Stimulated activated CD8-positive, alpha-beta memory T cell treated with anti-CD3 and anti-CD28 coated beads, Interleukin-7, amount 100 ng/mL, for 24 hours (primary cell): ENCODE results near the gene DNAH11.
"Not testable (repeated sequence)": the region's sequence is repeated elsewhere in the genome, so short reads cannot be mapped to it uniquely, and the experiment has no call there.

Experiments used
- DNase-seq: peaks from one replicate; pipeline ENCODE4 v3.0.0-alpha.2; 2020; ENCODE audit warnings: low read depth

DNAH11 gene

GRCh38 chr7:21618706-21619105 lies 75.9 kb downstream of the DNAH11 start:
- no peak for DNase-seq

DNA sequence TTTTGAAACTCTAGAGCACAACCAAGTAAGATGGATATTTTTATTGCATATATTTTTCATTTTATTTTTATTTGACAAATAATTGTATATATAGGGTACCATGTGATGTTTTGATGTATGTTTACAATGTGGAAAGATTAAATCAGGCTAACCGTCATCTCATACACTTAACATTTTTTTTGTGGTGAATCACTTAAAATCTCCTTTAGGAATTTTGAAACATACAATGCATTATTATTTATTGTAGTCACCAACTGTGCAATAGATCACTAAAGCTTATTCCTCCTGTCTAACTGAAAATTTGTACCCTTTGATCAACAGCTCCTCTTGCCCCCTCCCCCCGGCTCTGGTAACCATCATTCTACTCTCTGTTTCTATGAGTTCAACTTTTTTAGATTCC lies 77.2 kb downstream of the DNAH11 start:
- DNase-seq: no peak

- DNase-seq: no peak
Observed at GRCh38 chr7:21624320-21624719, 81.5 kb downstream of the DNAH11 start.

- no peak for DNase-seq
Observed at GRCh38 chr7:21636694-21637093, 93.9 kb downstream of the DNAH11 start.

DNA sequence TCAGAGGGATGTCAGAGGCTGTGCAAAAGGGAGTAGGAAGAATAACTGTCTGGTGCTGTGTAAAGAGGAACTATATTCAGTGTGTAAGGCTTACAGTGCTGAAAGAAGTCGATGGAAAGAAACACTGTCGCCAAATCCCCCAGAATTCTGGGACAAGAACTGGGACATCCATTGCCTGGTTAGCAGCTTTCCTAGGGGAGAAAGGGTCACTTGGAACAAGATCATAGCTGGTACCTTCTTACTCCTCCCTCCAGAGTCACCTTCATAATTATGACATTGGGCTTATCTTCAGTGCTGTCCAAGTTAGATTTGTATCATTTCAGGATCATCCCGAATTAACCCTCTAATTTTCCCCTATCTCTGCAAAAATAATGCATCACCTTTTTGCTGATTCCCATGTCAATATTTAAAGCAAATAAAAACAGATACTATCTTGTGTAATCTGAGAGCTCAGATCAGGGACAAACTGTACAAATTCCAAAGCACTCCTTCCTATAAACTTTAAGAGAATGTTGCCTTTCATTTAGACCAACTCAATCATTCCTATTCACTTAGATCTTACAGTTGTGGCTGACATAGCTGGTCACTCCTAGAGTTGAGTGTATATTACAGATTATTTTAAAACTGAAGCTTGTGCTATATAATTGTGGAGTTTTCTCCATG lies 96.5 kb downstream of the DNAH11 start:
- no peak for DNase-seq

DNA sequence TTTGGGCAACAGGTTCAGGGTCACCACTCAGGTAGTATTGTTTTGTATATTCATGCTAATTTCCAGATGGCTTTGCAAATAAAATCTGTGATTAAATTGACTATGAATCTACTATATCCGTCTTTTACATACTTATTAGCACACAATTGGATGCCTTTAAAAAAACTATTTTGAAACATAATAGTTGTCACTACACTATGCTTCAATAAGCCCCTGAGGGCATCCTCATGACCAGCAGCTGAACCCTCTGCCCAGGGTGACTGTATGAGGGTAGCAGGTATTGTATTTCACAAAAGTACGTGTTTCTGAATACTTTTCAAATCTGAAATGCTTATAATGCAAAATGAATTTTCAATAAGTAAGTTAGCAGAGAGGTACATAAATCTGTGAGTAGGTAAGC lies 97.3 kb downstream of the DNAH11 start:
- no peak for DNase-seq

DNA sequence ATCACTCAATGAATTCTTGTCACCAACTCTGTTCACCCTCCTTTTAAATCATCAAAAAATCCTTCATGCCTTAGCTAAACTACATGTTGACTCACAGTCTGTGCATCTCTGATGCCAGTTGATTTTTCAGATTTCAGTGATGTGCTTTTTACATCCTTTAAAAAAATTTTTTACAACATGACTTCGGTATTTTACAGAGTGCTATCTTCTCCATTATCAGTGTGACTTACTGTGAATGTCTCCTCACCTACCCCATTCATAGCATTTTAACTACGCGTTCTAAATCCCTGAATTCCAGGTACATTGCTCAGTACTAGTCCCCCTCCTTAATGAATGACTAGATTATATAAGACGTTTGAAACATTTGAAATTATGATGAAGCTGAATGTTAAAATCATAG lies 98.7 kb downstream of the DNAH11 start:
- DNase-seq: no peak

- DNase-seq: no peak
Observed at GRCh38 chr7:21642422-21642821, 99.6 kb downstream of the DNAH11 start.

DNA sequence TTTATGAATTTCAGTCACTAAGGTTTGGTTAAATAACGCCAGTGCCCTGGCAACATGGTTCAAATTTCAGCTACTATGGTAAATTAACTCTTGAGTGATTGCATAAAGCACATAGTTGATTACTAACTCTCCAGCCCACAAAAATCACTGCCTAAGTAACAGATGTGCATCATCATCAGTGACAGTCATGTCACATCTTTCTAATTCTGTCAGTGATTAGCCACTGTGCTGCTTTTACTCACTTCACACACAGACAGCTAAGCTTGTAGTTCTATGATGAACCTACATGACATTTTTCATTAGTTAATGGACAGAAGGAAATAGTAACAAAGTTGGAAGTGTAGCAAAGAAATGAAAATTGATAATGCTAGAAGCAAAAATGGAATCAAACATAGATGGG lies 108.9 kb downstream of the DNAH11 start:
- DNase-seq: no peak

- DNase-seq: no peak
Observed at GRCh38 chr7:21653623-21654022, 110.8 kb downstream of the DNAH11 start.

DNA sequence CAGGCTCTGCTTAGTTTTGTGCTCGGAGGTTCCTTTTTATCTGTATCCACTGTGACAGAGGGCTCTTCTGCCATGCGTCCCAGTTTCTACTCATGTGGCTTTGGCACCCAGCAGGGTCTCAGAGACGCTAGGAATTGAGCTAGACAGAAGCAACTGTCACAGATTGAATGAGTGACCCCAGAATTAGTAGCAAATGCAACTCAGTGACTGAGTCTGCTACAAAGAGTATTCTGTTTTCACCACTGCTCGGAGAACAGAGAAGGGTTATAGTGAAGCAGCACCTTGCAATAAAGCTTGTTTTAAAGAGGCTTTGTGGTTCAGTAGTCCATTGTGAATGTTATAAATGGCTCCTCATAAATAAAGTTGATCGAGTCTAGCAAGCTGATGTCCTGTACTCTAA lies 113.2 kb downstream of the DNAH11 start:
- DNase-seq: no peak

GRCh38 chr7:21656796-21657195 lies 114.0 kb downstream of the DNAH11 start:
- no peak for DNase-seq

GRCh38 chr7:21670496-21670895 lies 127.7 kb downstream of the DNAH11 start:
- DNase-seq: no peak

GRCh38 chr7:21671859-21672258 lies 129.0 kb downstream of the DNAH11 start:
- DNase-seq: no peak

DNA sequence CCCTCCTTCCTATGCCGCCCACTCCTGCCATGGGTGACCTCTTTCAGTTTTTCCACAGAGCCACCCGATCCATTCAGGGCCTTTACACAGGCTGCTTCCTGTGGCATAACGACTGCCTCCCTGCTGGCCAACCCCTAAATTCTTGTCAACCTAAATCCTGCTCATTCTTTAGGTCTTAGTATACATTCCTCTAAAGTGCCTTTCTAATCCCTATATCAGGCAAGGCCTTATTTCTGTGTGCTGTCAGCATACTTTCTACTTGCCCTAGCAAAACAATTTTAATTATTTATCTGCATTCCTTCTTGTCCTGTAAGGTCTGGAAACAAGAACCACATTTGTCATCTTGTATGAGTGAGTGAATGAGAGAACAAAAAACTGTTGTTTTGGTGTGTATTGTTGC lies 132.4 kb downstream of the DNAH11 start:
- DNase-seq: no peak

- no peak for DNase-seq
Observed at GRCh38 chr7:21690705-21691104, 147.9 kb downstream of the DNAH11 start.

GRCh38 chr7:21691146-21691545 lies 148.3 kb downstream of the DNAH11 start:
- not testable (repeated sequence) for DNase-seq

DNA sequence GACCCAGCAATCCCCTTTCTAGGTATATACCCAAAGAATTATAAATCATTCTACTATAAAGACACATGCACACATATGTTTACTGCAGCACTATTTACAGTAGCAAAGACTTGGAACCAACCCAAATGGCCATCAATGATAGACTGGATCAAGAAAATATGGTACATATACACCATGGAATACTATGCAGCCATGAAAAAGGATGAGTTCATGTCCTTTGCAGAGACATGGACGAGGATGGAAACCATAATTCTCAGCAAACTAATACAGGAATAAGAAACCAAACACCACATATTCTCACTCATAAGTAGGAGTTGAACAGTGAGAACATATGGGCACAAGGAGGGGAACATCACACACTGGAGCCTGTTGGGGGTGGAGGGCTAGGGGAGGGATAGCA lies 157.7 kb downstream of the DNAH11 start:
- not testable (repeated sequence) for DNase-seq

DNA sequence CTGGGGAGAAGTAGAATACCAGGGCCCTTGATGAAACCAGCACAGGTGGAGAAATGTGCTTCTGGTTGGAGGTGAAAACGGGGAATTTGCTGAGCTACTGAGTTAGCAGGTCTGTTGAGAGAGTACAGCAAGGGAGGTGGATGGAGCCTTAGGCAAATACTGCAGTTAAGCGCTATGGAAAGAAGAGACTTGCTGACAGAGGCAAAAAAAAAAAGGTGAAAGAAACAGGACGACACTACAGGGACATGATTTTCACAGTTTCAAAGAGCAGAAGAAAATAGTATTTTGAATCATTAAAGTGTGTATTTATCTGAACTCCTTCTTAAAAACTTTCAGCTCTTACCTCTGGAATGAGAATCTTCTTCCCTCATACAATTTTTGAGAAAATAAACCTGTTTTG lies 159.5 kb downstream of the DNAH11 start:
- no peak for DNase-seq

GRCh38 chr7:21704359-21704758 lies 161.5 kb downstream of the DNAH11 start:
- no peak for DNase-seq

DNA sequence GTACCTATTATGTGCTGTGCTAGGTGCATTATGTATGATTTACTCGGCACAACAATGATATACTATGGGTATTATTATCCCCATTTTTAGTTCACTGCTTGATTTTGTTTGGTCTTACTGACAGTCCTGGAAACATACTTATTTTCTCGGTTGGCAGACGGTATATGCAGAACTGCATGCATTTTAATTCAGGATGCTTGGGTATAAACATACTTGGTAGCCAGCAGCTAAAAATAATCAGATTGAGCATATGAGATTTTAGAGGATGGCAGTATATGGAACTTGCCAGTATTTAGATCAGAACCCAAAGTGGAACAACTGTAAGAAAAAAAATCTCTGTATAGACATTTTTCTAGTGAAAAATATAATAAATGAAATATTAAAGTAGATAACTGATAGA lies 163.3 kb downstream of the DNAH11 start:
- no peak for DNase-seq

DNA sequence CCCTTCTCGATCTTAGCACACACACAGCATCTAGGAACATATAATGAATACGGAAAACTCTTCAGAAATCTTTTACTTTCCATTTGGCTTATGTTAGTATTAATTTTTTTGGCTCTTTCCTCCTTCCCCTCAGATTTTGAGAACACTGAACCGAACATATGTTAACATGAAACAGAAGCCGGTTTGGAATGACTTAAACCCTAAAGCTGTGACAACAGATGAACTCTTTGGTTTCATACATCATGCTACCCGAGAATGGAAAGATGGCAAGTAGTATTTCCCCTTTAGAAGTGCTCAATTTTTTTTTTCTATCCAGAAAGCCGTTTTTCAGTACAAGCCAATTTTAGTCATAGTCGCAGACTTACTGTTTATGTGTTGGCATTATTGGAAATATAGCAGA lies 164.7 kb downstream of the DNAH11 start:
- DNase-seq: no peak

DNA sequence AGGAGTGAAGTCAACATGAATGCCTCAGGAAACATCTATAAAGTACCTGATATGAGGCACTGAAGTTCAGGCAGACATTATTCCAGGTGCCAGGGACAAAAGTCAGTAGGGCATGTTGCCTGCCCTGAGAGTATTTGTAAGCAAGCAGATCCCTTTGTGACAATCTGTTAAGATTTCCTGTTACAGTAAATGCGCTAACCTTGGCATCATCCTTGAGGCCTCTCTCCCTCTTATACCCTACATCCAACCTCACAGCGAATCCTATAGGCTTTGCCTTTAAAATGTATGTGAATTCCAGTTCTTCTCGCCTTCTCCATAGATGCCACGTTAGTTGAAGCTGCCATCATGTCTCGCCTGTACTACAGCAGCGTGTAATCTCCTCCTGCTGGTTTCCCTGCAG lies 165.3 kb downstream of the DNAH11 start:
- no peak for DNase-seq

DNA sequence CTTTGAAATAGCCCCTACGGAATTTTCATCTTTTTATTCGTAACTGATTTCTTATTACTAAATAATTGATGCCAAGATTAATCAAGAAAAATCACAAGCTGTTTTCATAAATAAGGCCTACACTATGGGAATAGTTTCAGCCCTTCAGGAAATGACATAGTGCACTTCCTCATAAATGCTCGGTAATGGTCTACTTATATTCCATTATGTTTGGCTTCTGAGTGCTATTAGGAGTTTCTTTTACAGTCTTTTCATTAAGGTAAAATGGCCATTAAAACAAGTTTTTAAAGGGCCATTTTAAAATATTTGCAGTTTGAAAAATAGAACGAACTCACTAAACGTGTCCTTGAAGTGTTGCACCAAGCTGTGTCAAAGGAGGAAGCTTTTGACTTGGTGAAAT lies 174.5 kb downstream of the DNAH11 start:
- no peak for DNase-seq

DNA sequence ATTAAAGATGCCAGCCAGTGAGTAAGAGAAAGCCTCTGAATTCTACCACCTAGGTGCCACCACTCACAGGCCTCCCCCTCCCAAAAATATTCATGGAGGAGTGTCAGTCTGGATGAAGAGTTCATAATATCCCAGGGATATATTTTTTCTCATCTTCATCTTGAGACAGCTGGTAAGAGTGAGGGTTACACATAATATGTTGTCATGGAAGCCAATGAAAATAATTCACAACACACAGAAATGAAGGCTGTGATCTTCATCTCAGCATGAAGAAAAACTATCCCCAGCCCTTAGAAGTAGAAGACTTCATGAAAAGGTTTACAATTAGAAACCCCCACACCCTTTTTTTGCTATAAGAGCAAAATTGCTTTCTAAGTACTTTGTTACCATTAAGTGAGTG lies 175.6 kb downstream of the DNAH11 start:
- DNase-seq: no peak
